SU-DHL-6 (cell line): ENCODE measurements around the gene MBOAT1.

Experiments
- H2AFZ ChIP-seq: fragments of 200-600 bp; sonication (generic); 2 replicates; pipeline ENCODE4 v1.6.1; 2014; ENCODE audit warnings: low read depth, mild to moderate bottlenecking, moderate library complexity, mixed read lengths, antibody characterized with exemption, low read length; ENCODE audit not compliant: severe bottlenecking
- H3F3A ChIP-seq: fragments of 200-600 bp; shearing (Covaris generic); 2 replicates; pipeline ENCODE4 v1.6.0; 2016; ENCODE audit warnings: antibody characterized with exemption, mild to moderate bottlenecking; ENCODE audit not compliant: insufficient read depth
- H3K27ac ChIP-seq: fragments of 200-600 bp; sonication (generic); 2 replicates; pipeline ENCODE4 v1.5.1; 2016; ENCODE audit warnings: low read depth, mild to moderate bottlenecking, low read length, moderate library complexity, mixed read lengths
- H3K27me3 ChIP-seq: fragments of 200-600 bp; sonication (generic), shearing (Covaris generic); 2 replicates; pipeline ENCODE4 v1.6.0; 2014; ENCODE audit warnings: mild to moderate bottlenecking, low read length
- H3K36me3 ChIP-seq: fragments of 200-600 bp; sonication (generic); 2 replicates; pipeline ENCODE4 v1.6.1; 2014; ENCODE audit warnings: mild to moderate bottlenecking, low read length, mixed read lengths
- H3K4me2 ChIP-seq: fragments of 300-600, 200-600 bp; shearing (Covaris generic), sonication (generic); 2 replicates; pipeline ENCODE4 v1.6.0; 2014; ENCODE audit warnings: low read length, low read depth, mild to moderate bottlenecking; ENCODE audit not compliant: poor library complexity, severe bottlenecking
- H3K4me3 ChIP-seq: fragments of 200-600 bp; sonication (generic); 2 replicates; pipeline ENCODE4 v1.5.1; 2014; ENCODE audit warnings: antibody characterized with exemption, low read length, mild to moderate bottlenecking, mixed read lengths; ENCODE audit not compliant: insufficient read depth, poor library complexity, severe bottlenecking
- H3K79me2 ChIP-seq: fragments of 200-600 bp; sonication (generic); 2 replicates; pipeline ENCODE4 v1.6.1; 2014; ENCODE audit warnings: mild to moderate bottlenecking, low read length, moderate library complexity; ENCODE audit not compliant: insufficient read depth
- H3K9ac ChIP-seq: fragments of 200-600 bp; sonication (generic); 2 replicates; pipeline ENCODE4 v1.7.0; 2014; ENCODE audit warnings: mild to moderate bottlenecking, low read length
- H3K9me2 ChIP-seq: fragments of 200-600 bp; sonication (generic); replicated peaks from 2 replicates; pipeline ENCODE4 v1.6.1; 2014; ENCODE audit warnings: low read length; ENCODE audit not compliant: insufficient read depth
- H3K9me3 ChIP-seq: fragments of 200-600 bp; sonication (generic); 2 replicates; pipeline ENCODE4 v1.6.1; 2014; ENCODE audit warnings: low read length, mixed read lengths; ENCODE audit not compliant: insufficient read depth
- H4K20me1 ChIP-seq: fragments of 200-600 bp; sonication (generic); 2 replicates; pipeline ENCODE4 v1.6.1; 2014; ENCODE audit warnings: low read depth, mild to moderate bottlenecking, antibody characterized with exemption, low read length, moderate library complexity, mixed read lengths
- EZH2phosphoT487 ChIP-seq: fragments of 200-600 bp; sonication (generic), shearing (Covaris generic); conservative IDR thresholded peaks from 2 replicates; pipeline ENCODE4 v1.6.1; 2018; ENCODE audit warnings: mild to moderate bottlenecking, antibody characterized with exemption, low read length, moderate library complexity, mixed read lengths
- TF ChIP-seq, protein P1 (sequence below): fragments of 200-600 bp; sonication (generic); IDR thresholded peaks from one replicate; pipeline ENCODE4 v1.5.1; 2017; ENCODE audit warnings: antibody characterized with exemption, mild to moderate bottlenecking, low read length, moderate library complexity; ENCODE audit not compliant: insufficient read depth, poor library complexity, severe bottlenecking

MBOAT1 gene

DNA sequence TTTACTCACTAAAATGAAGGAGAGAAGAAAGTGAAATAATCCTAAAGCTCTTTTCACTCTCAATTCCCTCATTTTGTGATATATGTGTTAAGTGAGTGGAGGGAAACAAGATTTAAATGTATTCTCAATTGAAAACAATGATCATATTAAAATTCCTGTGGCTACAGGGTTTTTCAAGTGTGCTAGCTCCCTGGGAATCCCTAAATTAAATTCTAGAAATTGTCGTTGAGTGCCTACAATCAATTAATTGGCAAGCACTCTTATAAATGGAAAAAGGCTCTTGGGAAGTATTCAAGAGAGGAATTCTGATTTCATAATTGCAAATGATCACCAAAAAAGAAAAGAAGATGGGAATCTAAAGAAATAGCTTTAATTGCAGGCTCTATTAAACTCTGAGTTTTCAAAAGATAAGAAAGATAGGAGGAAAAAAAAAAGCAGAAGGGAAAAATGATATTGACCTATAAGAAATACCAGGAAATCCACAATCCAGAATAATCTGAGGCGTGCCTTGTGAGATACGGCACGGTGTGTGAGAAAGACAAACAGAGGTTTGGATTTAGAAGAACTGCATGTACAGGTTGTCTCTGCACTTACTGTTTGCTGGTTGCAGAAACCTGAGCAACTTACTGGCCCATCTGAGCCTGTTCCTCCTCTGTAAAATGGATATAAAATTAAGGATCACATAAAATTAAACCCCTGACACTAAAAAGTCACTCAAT is 18.3 kb upstream of the MBOAT1 start:
- H2AFZ ChIP-seq, result no peak overlapping the region
- no peak overlapping the region for H3K9ac ChIP-seq
- H3K9me2 ChIP-seq, result no peaks in the 10 kb centered on the region
- no peaks in the 10 kb centered on the region; the same call in 1 of the 2 replicates for H3K27me3 ChIP-seq
- TF ChIP-seq EZH2phosphoT487, result no peak
- TF ChIP-seq, protein P1, sequence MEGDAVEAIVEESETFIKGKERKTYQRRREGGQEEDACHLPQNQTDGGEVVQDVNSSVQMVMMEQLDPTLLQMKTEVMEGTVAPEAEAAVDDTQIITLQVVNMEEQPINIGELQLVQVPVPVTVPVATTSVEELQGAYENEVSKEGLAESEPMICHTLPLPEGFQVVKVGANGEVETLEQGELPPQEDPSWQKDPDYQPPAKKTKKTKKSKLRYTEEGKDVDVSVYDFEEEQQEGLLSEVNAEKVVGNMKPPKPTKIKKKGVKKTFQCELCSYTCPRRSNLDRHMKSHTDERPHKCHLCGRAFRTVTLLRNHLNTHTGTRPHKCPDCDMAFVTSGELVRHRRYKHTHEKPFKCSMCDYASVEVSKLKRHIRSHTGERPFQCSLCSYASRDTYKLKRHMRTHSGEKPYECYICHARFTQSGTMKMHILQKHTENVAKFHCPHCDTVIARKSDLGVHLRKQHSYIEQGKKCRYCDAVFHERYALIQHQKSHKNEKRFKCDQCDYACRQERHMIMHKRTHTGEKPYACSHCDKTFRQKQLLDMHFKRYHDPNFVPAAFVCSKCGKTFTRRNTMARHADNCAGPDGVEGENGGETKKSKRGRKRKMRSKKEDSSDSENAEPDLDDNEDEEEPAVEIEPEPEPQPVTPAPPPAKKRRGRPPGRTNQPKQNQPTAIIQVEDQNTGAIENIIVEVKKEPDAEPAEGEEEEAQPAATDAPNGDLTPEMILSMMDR, result no peak
- H3K27ac ChIP-seq, result no peak overlapping the region
- no peaks in the 10 kb centered on the region for H3K79me2 ChIP-seq
- H3K4me3 ChIP-seq, result no peak overlapping the region
- no peaks in the 10 kb centered on the region for H3F3A ChIP-seq
- no peaks in the 10 kb centered on the region for H3K36me3 ChIP-seq
- no peak overlapping the region for H3K4me2 ChIP-seq
- no peaks in the 10 kb centered on the region for H4K20me1 ChIP-seq
- H3K9me3 ChIP-seq, result no peaks in the 10 kb centered on the region

- no peaks in the 10 kb centered on the region; the same call in 1 of the 2 replicates for H3K27me3 ChIP-seq
- H3K36me3 ChIP-seq, result no peaks in the 10 kb centered on the region
- H3F3A ChIP-seq, result no peaks in the 10 kb centered on the region
These were observed 17.6 kb upstream of the MBOAT1 start for GRCh38 chr6:20229881-20230280.

DNA sequence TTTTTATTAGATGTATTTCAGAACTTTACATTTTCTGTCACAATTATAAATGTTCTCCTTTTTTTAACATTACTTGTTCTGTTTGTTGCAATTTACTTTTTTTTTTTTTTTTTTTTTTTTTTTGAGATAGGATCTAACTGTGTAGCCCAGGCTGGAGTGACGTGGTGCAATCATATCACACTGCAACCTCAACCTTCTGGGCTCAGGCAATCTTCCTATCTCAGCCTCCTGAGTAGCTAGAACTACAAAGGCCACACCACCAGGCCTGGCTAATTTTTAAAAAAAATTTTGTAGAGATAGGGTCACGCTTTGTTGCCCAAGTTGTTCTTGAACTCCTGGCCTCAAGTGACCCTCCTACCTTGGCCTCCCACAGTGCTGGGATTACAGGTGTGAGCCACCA is 15.1 kb upstream of the MBOAT1 start:
- no peaks in the 10 kb centered on the region for H3F3A ChIP-seq
- TF ChIP-seq, protein P1, result no peak
- TF ChIP-seq EZH2phosphoT487, result no peak
- H4K20me1 ChIP-seq, result no peaks in the 10 kb centered on the region
- no peaks in the 10 kb centered on the region for H3K9me3 ChIP-seq
- H3K27me3 ChIP-seq, result no peaks in the 10 kb centered on the region; the same call in 1 of the 2 replicates
- no peak overlapping the region for H2AFZ ChIP-seq
- no peak overlapping the region for H3K27ac ChIP-seq
- no peaks in the 10 kb centered on the region; the same call in 1 of the 2 replicates for H3K9me2 ChIP-seq
- H3K4me2 ChIP-seq, result no peak overlapping the region
- H3K4me3 ChIP-seq, result no peak overlapping the region
- no peak overlapping the region for H3K9ac ChIP-seq
- H3K36me3 ChIP-seq, result no peaks in the 10 kb centered on the region
- H3K79me2 ChIP-seq, result no peaks in the 10 kb centered on the region

More at GRCh38 chr6:20229881-20230280, 17.6 kb upstream of the MBOAT1 start:
- no peaks in the 10 kb centered on the region for H4K20me1 ChIP-seq
- H3K9me2 ChIP-seq, result no peaks in the 10 kb centered on the region
- H3K4me3 ChIP-seq, result no peak overlapping the region
- no peaks in the 10 kb centered on the region for H3K79me2 ChIP-seq
- no peaks in the 10 kb centered on the region for H3K9me3 ChIP-seq
- H3K27ac ChIP-seq, result no peak overlapping the region
- no peak overlapping the region for H3K4me2 ChIP-seq
- no peak overlapping the region for H3K9ac ChIP-seq
- H2AFZ ChIP-seq, result no peak overlapping the region
- TF ChIP-seq EZH2phosphoT487, result no peak
- TF ChIP-seq, protein P1, result no peak
